ENCODE data around the gene ADAMTS13. TPM values are rescaled to one million over a fixed set of nuclear protein-coding genes. Genes with fewer than 3 reads are reported as not detected.
"Not testable (repeated sequence)": the region's sequence is repeated elsewhere in the genome, so short reads cannot be mapped to it uniquely, and the experiment has no call there.

Gene ADAMTS13
- total RNA-seq, 1 donor from 2014 or later = 2.4 TPM

GRCh38 chr9:133389562-133389961 is 32.6 kb upstream of the ADAMTS13 start:
- no peak for DNase-seq (ENCODE audit: low spot score)
- peaks cover 6% of the 10 kb centered on the region for H3K27me3 ChIP-seq
- no peak overlapping the region for H3K9ac ChIP-seq
- Mint-ChIP-seq H3K9me3 (peaks cover 7% of the 10 kb centered on the region), H3K4me1 (peaks cover 2% of the 10 kb centered on the region), H3K27me3 (ENCODE audit: insufficient read depth, low read depth) (peaks cover 2% of the 10 kb centered on the region), H3K4me3 (no peak overlapping the region), H3K27ac (no peak overlapping the region), H3K36me3 (peaks cover 2% of the 10 kb centered on the region)
- no peak overlapping the region for H3K4me2 ChIP-seq
- H3F3A ChIP-seq (ENCODE audit: low read depth) = no peaks in the 10 kb centered on the region
- no peaks in the 10 kb centered on the region for H3K4me1 ChIP-seq
- H3K9me3 ChIP-seq (ENCODE audit: low read depth) = no peaks in the 10 kb centered on the region
- H3K36me3 ChIP-seq = no peaks in the 10 kb centered on the region
- no peak overlapping the region for H3K27ac ChIP-seq
- H4K20me1 ChIP-seq (ENCODE audit: low read depth) = no peaks in the 10 kb centered on the region
- H3K79me2 ChIP-seq (ENCODE audit: low read depth) = no peaks in the 10 kb centered on the region
- H3K4me3 ChIP-seq = no peak overlapping the region
- TF ChIP-seq EZH2phosphoT487 (IDR thresholded peaks at IDR 0.05) = no peak
- no peak for TF ChIP-seq EZH2 (IDR thresholded peaks at IDR 0.05)
- TF ChIP-seq, protein P1, sequence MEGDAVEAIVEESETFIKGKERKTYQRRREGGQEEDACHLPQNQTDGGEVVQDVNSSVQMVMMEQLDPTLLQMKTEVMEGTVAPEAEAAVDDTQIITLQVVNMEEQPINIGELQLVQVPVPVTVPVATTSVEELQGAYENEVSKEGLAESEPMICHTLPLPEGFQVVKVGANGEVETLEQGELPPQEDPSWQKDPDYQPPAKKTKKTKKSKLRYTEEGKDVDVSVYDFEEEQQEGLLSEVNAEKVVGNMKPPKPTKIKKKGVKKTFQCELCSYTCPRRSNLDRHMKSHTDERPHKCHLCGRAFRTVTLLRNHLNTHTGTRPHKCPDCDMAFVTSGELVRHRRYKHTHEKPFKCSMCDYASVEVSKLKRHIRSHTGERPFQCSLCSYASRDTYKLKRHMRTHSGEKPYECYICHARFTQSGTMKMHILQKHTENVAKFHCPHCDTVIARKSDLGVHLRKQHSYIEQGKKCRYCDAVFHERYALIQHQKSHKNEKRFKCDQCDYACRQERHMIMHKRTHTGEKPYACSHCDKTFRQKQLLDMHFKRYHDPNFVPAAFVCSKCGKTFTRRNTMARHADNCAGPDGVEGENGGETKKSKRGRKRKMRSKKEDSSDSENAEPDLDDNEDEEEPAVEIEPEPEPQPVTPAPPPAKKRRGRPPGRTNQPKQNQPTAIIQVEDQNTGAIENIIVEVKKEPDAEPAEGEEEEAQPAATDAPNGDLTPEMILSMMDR (IDR thresholded peaks at IDR 0.05) = no peak
- H2AFZ ChIP-seq (replicated peaks) = no peak overlapping the region

DNA sequence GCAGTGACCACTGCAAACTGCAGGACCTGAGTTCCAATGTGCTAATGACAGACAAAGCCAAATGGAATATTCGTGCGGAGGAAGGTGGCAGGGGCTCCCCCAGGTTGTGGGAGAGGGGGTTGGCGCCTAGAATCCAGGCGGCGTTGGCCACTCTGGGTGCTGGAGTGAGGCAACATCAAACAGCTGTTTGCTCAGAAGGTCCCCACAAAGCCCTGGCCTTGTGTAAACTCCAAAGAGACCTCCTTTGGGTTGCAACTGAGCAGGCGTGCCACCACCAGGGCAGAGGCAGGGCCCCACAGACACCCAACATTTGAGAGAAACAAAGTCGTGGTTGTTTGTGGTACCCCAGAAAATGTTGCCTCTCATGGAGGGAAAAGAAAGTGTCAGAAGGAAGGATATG is 31.5 kb upstream of the ADAMTS13 start:
- H3K4me3 ChIP-seq = no peak overlapping the region
- H3K27ac ChIP-seq = no peak overlapping the region
- H2AFZ ChIP-seq (replicated peaks) = no peak overlapping the region
- no peaks in the 10 kb centered on the region for H3K4me1 ChIP-seq
- Mint-ChIP-seq H3K9me3 (peaks cover 7% of the 10 kb centered on the region), H3K4me3 (no peak overlapping the region), H3K27ac (no peak overlapping the region), H3K4me1 (peaks cover 7% of the 10 kb centered on the region), H3K27me3 (ENCODE audit: insufficient read depth, low read depth) (peaks cover 5% of the 10 kb centered on the region), H3K36me3 (peaks cover 2% of the 10 kb centered on the region)
- H3K36me3 ChIP-seq = no peaks in the 10 kb centered on the region
- no peaks in the 10 kb centered on the region for H4K20me1 ChIP-seq (ENCODE audit: low read depth)
- H3K79me2 ChIP-seq (ENCODE audit: low read depth) = no peaks in the 10 kb centered on the region
- no peak overlapping the region for H3K4me2 ChIP-seq
- no peak for TF ChIP-seq EZH2 (IDR thresholded peaks at IDR 0.05)
- no peak for TF ChIP-seq EZH2phosphoT487 (IDR thresholded peaks at IDR 0.05)
- TF ChIP-seq, protein P1 (IDR thresholded peaks at IDR 0.05) = no peak
- no peaks in the 10 kb centered on the region for H3F3A ChIP-seq (ENCODE audit: low read depth)
- no peak for DNase-seq (ENCODE audit: low spot score)
- H3K9ac ChIP-seq = no peak overlapping the region
- peaks cover 9% of the 10 kb centered on the region for H3K27me3 ChIP-seq
- H3K9me3 ChIP-seq (ENCODE audit: low read depth) = no peaks in the 10 kb centered on the region

- H3K9ac ChIP-seq; DNase-seq (ENCODE audit: low spot score); H4K20me1 ChIP-seq (ENCODE audit: low read depth); H3K4me1 Mint-ChIP-seq; H2AFZ ChIP-seq (replicated peaks); H3K9me3 Mint-ChIP-seq; H3F3A ChIP-seq (ENCODE audit: low read depth); H3K36me3 Mint-ChIP-seq; H3K4me1 ChIP-seq; H3K36me3 ChIP-seq; H3K27ac Mint-ChIP-seq; H3K4me3 ChIP-seq; H3K27me3 ChIP-seq; H3K9me3 ChIP-seq (ENCODE audit: low read depth); H3K27me3 Mint-ChIP-seq (ENCODE audit: insufficient read depth, low read depth); H3K4me2 ChIP-seq; H3K4me3 Mint-ChIP-seq; H3K79me2 ChIP-seq (ENCODE audit: low read depth); H3K27ac ChIP-seq: not testable (repeated sequence)
Measured at GRCh38 chr9:133391449-133391848, 30.7 kb upstream of the ADAMTS13 start.

GRCh38 chr9:133392308-133392707 is 29.9 kb upstream of the ADAMTS13 start:
- not testable (repeated sequence) for H3K4me1 Mint-ChIP-seq; H3K4me3 Mint-ChIP-seq; H3K36me3 ChIP-seq; H3K9me3 ChIP-seq (ENCODE audit: low read depth); H3K4me3 ChIP-seq; H3K9me3 Mint-ChIP-seq; H3K9ac ChIP-seq; H3K36me3 Mint-ChIP-seq; H3F3A ChIP-seq (ENCODE audit: low read depth); H2AFZ ChIP-seq (replicated peaks); H3K27ac Mint-ChIP-seq; H3K4me2 ChIP-seq; H3K79me2 ChIP-seq (ENCODE audit: low read depth); H3K4me1 ChIP-seq; H3K27ac ChIP-seq; H4K20me1 ChIP-seq (ENCODE audit: low read depth); H3K27me3 Mint-ChIP-seq (ENCODE audit: insufficient read depth, low read depth); DNase-seq (ENCODE audit: low spot score); H3K27me3 ChIP-seq
